Tibial artery (tissue), 4 donors: ENCODE results near the gene CCDC13.

ENCODE experiments used
- DNase-seq, 2 donors: peaks; one replicate each; pipeline ENCODE4 v3.0.0-alpha.2; 2019
- H3K27ac ChIP-seq, 2 donors: fragments of 200-600 bp; sonication (generic) in 1 of 2; 1 replicate in 1 of 2; 2 replicates in 1 of 2; pipeline ENCODE4 v1.5.1; 2018 to 2019; ENCODE audit warnings: mild to moderate bottlenecking in 1 of 2
- H3K27me3 ChIP-seq, 2 donors: fragments of 200-600 bp; sonication (generic) in 1 of 2; one replicate each; pipeline versions ENCODE4 v1.5.1 to v1.6.0; 2016 to 2019
- H3K36me3 ChIP-seq, 3 donors: fragments of 200-600 bp; sonication (generic) in 2 of 3; one replicate each; pipeline ENCODE4 v1.5.1; 2016 to 2019; ENCODE audit warnings: mild to moderate bottlenecking in 2 of 3
- H3K4me1 ChIP-seq, 4 donors: fragments of 200-600 bp; sonication (generic) in 2 of 4; 1 replicate in 3 of 4; 2 replicates in 1 of 4; pipeline ENCODE4 v1.5.1; 2016 to 2019
- H3K4me3 ChIP-seq, 2 donors: fragments of 200-600 bp; sonication (generic) in 1 of 2; 1 replicate in 1 of 2; 2 replicates in 1 of 2; pipeline ENCODE4 v1.5.1; 2018 to 2019; ENCODE audit warnings: mild to moderate bottlenecking in 2 of 2
- H3K9me3 ChIP-seq, 3 donors: fragments of 200-600 bp; sonication (generic) in 1 of 3; one replicate each; pipeline ENCODE4 v1.5.1; 2016 to 2019
- CTCF ChIP-seq, 2 experiments: fragments of 200-600 bp in 1 of 2; fragments of 450-650 bp in 1 of 2; IDR thresholded peaks; one replicate each; pipeline ENCODE4 v1.5.1; 2017 to 2019; ENCODE audit warnings: antibody characterized with exemption in 2 of 2, mild to moderate bottlenecking in 1 of 2, moderate library complexity in 1 of 2
- intact Hi-C: fragments of 100-400 bp; cut with DNase I; formaldehyde crosslinking; loops from one replicate; pipeline ENCODE4 v1.15.0; 2023; ENCODE audit warnings: low total_unique reads

Gene CCDC13

GRCh38 chr3:42801784-42802183 is 28.7 kb upstream of the CCDC13 start:
- DNase-seq: no peak
- no peaks in the 10 kb centered on the region for H3K9me3 ChIP-seq
- intact Hi-C loops: no loop called here
- peaks cover 0 to 39% (median 22%) of the 10 kb centered on the region in 4 donors for H3K4me1 ChIP-seq
- no peak overlapping the region for H3K4me3 ChIP-seq
- TF ChIP-seq CTCF (IDR thresholded peaks at IDR 0.05): no peak
- no peaks in the 10 kb centered on the region for H3K27me3 ChIP-seq
- no peaks in the 10 kb centered on the region for H3K36me3 ChIP-seq
- H3K27ac ChIP-seq: no peak overlapping the region

GRCh38 chr3:42801048-42801620 is 28.1 kb upstream of the CCDC13 start:
- Histone ChIP-seq H3K4me3 (no peak overlapping the region), H3K9me3 (no peaks in the 10 kb centered on the region), H3K36me3 (no peaks in the 10 kb centered on the region), H3K4me1 (peaks cover 0 to 39% (median 22%) of the 10 kb centered on the region in 4 donors), H3K27ac (no peak overlapping the region), H3K27me3 (no peaks in the 10 kb centered on the region)
- intact Hi-C loops: no loop called here
- TF ChIP-seq CTCF (IDR thresholded peaks at IDR 0.05): no peak
- no peak for DNase-seq

GRCh38 chr3:42800251-42800650 is 27.2 kb upstream of the CCDC13 start:
- DNase-seq: no peak
- Histone ChIP-seq H3K4me3 (no peak overlapping the region), H3K27ac (no peak overlapping the region), H3K27me3 (no peaks in the 10 kb centered on the region), H3K9me3 (no peaks in the 10 kb centered on the region), H3K4me1 (peaks cover 0 to 37% (median 22%) of the 10 kb centered on the region in 4 donors), H3K36me3 (no peaks in the 10 kb centered on the region)
- TF ChIP-seq CTCF (IDR thresholded peaks at IDR 0.05): no peak
- intact Hi-C loops: no loop called here

- no peak overlapping the region for H3K4me3 ChIP-seq
Measured at GRCh38 chr3:42799376-42799775, 26.3 kb upstream of the CCDC13 start.

GRCh38 chr3:42796332-42796885 is 23.4 kb upstream of the CCDC13 start:
- no peak for DNase-seq
- Histone ChIP-seq H3K4me3 (no peak overlapping the region), H3K27ac (no peak overlapping the region), H3K36me3 (peaks cover 19 to 26% (median 23%) of the 10 kb centered on the region in 3 donors), H3K27me3 (no peaks in the 10 kb centered on the region), H3K9me3 (no peaks in the 10 kb centered on the region), H3K4me1 (peaks cover 0 to 12% (median 5%) of the 10 kb centered on the region in 4 donors)
- no peak for TF ChIP-seq CTCF (IDR thresholded peaks at IDR 0.05)
- intact Hi-C loops: no loop called here

More at GRCh38 chr3:42799376-42799775, 26.3 kb upstream of the CCDC13 start:
- Histone ChIP-seq H3K27ac (no peak overlapping the region), H3K36me3 (no peaks in the 10 kb centered on the region), H3K4me1 (peaks cover 0 to 32% (median 20%) of the 10 kb centered on the region in 4 donors), H3K9me3 (no peaks in the 10 kb centered on the region), H3K27me3 (no peaks in the 10 kb centered on the region)
- no peak for DNase-seq
- TF ChIP-seq CTCF (IDR thresholded peaks at IDR 0.05): no peak
- intact Hi-C loops: no loop called here
